HG03280 (cell line): Measurements from ENCODE around the gene WWOX.

ENCODE experiments used
- ATAC-seq: cut with Tn5 transposase; IDR thresholded peaks from one replicate; pipeline ENCODE4 v1.9.1; 2021; ENCODE audit warnings: mild to moderate bottlenecking, moderate library complexity; ENCODE audit not compliant: unreplicated experiment

Gene WWOX

DNA sequence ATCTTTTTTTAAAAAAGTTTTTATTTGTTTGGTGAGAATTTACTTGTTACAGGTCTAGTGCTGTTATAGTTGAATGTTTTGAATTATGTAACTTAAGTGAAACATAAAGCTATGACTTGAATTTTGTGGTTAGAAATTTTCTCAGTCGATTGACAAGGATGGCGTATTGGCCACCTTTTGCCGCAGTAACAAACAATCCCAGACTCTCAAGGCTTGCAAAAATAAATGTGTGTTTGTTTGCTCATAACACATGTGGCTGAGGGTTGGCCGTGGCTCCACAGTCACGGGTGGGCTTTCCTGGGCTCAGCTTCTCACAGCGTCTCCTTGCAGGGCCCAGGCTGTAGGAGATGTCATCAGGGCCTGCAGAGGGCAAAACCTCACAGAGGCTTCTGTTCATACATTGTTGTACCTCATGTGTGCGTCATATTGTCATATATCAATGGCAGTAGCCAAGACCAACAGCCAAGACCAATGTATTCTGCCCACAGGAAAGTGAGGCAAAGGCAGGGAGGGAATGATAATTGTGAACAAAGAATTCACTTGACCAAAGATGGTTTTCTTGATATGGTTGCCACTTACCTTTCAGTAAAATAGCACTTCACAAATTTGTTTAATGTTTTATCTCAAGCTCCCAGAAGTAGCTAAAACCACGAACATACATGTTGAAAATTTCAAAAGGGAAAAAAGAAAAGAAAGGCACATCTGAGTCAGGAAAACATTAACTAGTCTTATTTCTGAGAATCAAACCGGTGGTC is 93.5 kb downstream of the WWOX start:
- no peak for ATAC-seq

DNA sequence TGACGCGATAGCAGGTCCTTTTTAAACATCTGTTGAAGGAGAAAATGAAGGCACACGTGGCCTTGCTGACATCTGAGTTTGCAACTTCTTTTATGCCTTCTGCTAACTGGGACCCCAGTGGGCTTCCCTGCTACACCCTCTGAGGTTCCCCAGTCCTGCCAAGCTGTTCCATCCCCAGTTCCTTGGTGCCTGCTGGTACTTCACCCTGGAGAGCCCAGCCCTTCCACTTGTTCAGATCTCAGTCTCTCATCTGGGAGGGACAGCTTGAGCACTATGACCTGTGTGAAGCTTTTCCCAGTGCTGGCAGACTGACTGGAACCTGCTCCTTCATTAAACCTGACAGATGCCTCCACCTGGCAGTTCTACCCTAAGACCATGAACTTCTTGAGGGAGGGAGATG is 95.5 kb downstream of the WWOX start:
- ATAC-seq, result no peak

DNA sequence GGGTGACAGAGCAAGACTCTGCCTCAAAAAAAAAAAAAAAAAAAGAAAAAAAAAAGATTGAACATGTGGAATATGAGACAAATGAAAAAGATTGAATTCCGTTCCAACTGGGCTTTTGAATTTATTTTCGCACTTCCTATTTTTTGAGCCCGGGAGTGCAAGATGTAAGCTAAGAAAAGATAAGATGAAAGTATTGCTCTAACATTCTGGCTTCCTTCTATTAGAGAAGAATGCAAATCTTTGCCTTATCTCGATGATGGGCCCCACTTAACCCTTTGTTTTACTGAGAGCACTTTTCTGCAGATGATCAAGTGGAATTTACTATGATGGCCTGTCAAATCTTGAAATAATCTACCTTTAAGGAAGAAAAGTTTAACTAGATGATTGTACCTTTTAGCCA is 96.3 kb downstream of the WWOX start:
- no peak for ATAC-seq

DNA sequence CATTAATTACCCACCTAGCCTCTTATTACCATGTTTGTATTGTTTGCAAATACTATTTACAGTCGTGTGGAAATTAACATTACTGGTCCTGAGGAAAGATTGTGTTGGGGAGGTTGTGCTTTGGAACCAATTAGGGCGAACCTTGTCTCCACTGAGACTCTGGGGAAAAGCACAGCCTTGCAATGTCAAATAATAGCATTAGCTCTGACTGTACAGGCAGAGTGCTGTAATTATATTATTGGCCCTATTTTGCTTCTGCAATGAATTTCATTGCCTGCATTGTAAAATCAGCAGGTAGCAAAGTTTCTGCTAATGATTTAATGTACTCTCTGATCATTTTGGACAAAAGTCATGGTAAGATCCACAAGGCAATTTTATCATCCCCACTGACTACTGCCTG is 97.0 kb downstream of the WWOX start:
- no peak for ATAC-seq

DNA sequence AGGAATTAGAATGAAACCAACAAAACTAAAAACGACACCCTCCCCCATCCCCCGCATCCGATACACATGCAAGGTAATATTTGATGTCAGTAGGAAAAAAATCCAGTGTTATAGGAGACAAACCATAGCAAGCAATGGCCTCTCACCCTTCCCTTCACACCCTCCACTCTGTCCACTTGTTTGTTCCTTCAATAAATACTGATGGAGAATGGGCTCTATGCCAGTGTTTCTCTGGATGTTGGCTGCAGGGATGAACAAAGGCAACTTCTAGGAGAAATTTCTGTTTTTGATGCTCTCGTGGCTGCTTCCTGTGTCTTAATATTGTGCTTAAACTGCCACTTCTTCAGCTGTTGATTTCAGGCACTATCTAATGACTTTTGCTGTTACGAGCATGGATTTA is 98.8 kb downstream of the WWOX start:
- ATAC-seq, result no peak

- no peak for ATAC-seq
Observed at GRCh38 chr16:78199325-78200022, 100.0 kb downstream of the WWOX start.

- no peak for ATAC-seq
Observed at GRCh38 chr16:78200023-78200389, 100.6 kb downstream of the WWOX start.

DNA sequence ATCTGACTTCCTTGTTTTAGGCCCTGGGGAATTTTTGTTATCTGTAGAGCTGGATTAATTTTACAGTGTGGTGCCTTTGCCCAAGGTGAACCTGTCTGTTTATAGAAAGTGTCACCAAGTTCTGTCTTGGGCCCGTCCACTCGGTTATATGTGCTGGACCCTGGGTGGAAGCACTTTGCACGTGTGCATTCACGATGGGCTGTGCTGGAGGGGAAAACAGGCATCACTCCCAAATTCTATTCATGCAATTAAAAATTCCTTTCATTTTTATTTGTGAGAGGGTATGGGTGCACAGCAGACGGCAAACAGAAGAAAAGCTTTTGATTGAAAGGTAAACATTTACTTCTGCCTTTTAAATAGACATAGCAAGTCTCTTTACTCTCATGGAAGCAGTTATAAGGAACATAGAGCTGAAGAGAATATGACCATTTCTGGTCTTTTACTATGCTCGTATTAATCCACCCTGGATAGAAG is 101.2 kb downstream of the WWOX start:
- ATAC-seq, result no peak

GRCh38 chr16:78205506-78205905 is 106.1 kb downstream of the WWOX start:
- ATAC-seq, result no peak

- no peak for ATAC-seq
Observed at GRCh38 chr16:78206623-78207223, 107.3 kb downstream of the WWOX start.

- no peak for ATAC-seq
Observed at GRCh38 chr16:78209951-78210661, 110.7 kb downstream of the WWOX start.

DNA sequence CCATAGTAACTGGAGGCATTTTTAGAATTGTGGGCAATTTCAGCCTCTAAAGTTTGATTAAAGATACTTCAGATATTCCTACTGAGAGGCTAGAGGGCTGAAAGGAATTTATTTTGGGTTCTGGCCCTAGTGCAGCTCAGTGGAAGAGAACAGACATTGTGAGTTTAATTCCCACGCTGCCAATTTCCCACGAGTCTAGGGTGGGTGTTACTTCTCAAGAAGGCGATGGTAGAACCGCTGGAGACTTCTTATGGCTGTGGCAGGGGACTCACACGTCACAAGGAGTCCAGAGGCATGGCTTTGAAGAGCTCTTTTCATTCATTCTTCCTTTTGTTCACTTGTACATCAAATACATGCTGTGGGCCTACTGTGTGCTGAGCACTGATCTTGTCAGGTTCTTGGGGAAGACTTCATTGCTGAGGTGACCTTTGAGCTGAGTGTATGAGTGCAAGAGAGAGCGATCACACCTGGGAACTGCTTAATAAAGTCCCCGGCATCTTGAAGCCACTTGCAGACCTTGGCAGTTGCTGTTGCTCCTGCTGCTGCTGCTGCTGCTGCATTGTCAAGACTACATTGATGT is 111.7 kb downstream of the WWOX start:
- ATAC-seq, result no peak

- no peak for ATAC-seq
Observed at GRCh38 chr16:78211946-78212345, 112.5 kb downstream of the WWOX start.

- ATAC-seq, result no peak
Observed at GRCh38 chr16:78212674-78213073, 113.2 kb downstream of the WWOX start.

DNA sequence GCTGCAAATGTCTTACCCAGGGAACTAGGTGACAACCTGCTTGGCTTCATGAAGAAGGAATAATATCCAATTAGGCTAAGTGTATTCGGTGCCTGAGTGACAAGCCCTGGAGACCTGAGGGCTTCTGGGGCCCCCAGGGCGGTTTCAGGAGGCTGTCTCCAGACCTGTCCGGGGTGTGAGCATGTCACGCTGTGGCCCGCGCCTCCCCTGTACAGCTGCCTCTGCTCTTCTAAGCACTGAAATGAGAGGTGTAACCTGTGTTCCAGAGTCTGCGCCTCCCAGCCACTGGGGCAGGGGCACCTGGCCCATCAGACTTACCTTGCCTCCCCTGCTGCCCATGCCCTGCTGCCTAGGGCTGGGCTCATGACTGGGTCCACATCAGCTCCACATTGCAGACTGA is 114.3 kb downstream of the WWOX start:
- ATAC-seq, result no peak

DNA sequence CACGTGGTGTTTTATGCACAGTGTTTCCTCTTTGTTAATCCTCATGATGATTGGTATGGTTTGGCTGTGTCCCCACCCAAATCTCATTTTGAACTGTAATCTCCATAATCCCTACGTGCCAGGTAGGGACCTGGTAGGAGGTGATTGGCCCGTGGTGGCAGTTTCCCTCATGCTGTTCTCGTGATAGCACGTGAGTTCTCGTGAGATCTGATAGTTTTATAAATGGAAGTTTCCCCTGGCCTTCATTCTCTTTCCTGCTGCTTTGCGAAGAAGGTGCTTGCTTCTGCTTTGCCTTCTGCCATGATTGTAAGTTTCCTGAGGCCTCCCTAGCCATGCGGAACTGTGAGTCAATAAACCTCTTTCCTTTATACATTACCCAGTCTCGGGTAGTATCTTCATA is 115.8 kb downstream of the WWOX start:
- ATAC-seq, result no peak

DNA sequence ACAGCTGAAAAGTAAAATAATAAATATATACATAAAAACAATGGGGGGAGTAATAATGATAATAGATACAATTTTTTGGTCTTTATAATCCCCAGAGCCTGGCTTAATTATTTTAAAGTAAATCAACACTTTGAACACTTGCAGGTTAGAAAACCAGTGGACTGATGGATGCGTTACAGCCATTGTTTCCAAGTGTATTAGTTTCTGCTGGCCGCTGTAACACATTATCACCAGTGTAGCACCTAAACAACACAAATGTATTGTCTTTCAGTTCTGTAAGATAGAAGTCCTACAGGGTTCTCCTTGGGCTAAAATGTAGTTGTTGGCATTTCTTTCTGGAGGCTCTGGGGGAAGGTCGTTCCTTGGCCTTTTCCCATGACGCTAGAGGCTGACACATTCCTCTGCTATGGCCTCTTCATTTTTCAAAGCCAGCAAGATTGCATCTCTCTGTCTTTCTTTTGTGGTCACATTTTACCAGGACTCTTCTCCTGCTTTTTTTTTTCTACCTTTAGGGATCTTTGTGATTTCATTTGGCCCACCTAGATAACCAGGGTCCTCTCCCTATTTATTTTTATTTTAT is 116.8 kb downstream of the WWOX start:
- ATAC-seq, result no peak

- ATAC-seq, result no peak
Observed at GRCh38 chr16:78217276-78217675, 117.8 kb downstream of the WWOX start.

GRCh38 chr16:78218279-78218678 is 118.8 kb downstream of the WWOX start:
- no peak for ATAC-seq

GRCh38 chr16:78218856-78219651 is 119.6 kb downstream of the WWOX start:
- ATAC-seq, result no peak
